Hepatocyte (in vitro differentiated cells): ENCODE results near the gene EBPL. TPM values are rescaled to one million over a fixed set of nuclear protein-coding genes. Genes with fewer than 3 reads are reported as not detected.
"Not testable (repeated sequence)": the region's sequence is repeated elsewhere in the genome, so short reads cannot be mapped to it uniquely, and the experiment has no call there.

Source experiments
- DNase-seq: peaks from one replicate; pipeline ENCODE4 v3.0.0-alpha.2; 2016; ENCODE audit warnings: low spot score
- H2AFZ ChIP-seq: fragments of 200-600 bp; sonication (generic); 2 replicates; pipeline ENCODE4 v1.6.0; 2016; ENCODE audit warnings: antibody characterized with exemption, mild to moderate bottlenecking
- H3K27ac ChIP-seq: fragments of 200-600 bp; sonication (generic); 2 replicates; pipeline ENCODE4 v1.5.1; 2016; ENCODE audit warnings: mild to moderate bottlenecking
- H3K27me3 ChIP-seq: fragments of 200-600 bp; sonication (generic); 2 replicates; pipeline ENCODE4 v1.6.1; 2016
- H3K36me3 ChIP-seq: fragments of 200-600 bp; sonication (generic); replicated peaks from 2 replicates; pipeline ENCODE4 v1.5.1; 2016; ENCODE audit warnings: low read depth; ENCODE audit not compliant: insufficient read depth
- H3K4me1 ChIP-seq: fragments of 200-600 bp; sonication (generic); 2 replicates; pipeline ENCODE4 v1.5.1; 2016; ENCODE audit warnings: mild to moderate bottlenecking, moderate library complexity; ENCODE audit not compliant: insufficient read depth
- H3K4me2 ChIP-seq: fragments of 200-600 bp; sonication (generic); 2 replicates; pipeline ENCODE4 v1.6.0; 2016
- H3K4me3 ChIP-seq: fragments of 200-600 bp; sonication (generic); 2 replicates; pipeline ENCODE4 v1.5.1; 2016; ENCODE audit warnings: mild to moderate bottlenecking
- H3K79me2 ChIP-seq: fragments of 200-600 bp; sonication (generic); 2 replicates; pipeline ENCODE4 v1.6.0; 2017; ENCODE audit warnings: mild to moderate bottlenecking
- H3K9me2 ChIP-seq: fragments of 200-600 bp; sonication (generic); replicated peaks from 2 replicates; pipeline ENCODE4 v1.6.0; 2017; ENCODE audit warnings: mild to moderate bottlenecking; ENCODE audit not compliant: insufficient read depth
- H3K9me3 ChIP-seq: fragments of 200-600 bp; sonication (generic); 2 replicates; pipeline ENCODE4 v1.5.1; 2016; ENCODE audit warnings: low read depth, mild to moderate bottlenecking
- H4K20me1 ChIP-seq: fragments of 200-600 bp; sonication (generic); 2 replicates; pipeline ENCODE4 v1.6.0; 2016; ENCODE audit warnings: mild to moderate bottlenecking; ENCODE audit not compliant: insufficient read depth, poor library complexity, severe bottlenecking
- EZH2 ChIP-seq: fragments of 200-600 bp; sonication (generic); IDR thresholded peaks from 2 replicates; pipeline ENCODE4 v1.6.1; 2016; ENCODE audit warnings: antibody characterized with exemption, mild to moderate bottlenecking, borderline replicate concordance
- EZH2phosphoT487 ChIP-seq: fragments of 200-600 bp; sonication (generic); IDR thresholded peaks from one replicate; pipeline ENCODE4 v1.6.1; 2018; ENCODE audit warnings: antibody characterized with exemption, mild to moderate bottlenecking, low read depth, moderate library complexity; ENCODE audit not compliant: unreplicated experiment, severe bottlenecking
- whole genome bisulfite sequencing: methylation state at CpG from one replicate; pipeline ENCODE4 v1.1.6; 2016; ENCODE audit warnings: low lambda C conversion rate; ENCODE audit errors: missing lambda C conversion rate; 5-methylcytosine and 5-hydroxymethylcytosine counted together
- polyA plus RNA-seq: library from polyadenylated mRNA; unstranded; fragments of >200 nt; fragmentation: Nextera tagmentation; extraction: Ambion mirVana; gene quantifications from 2 replicates; pipeline ENCODE4 v1.2.1, GENCODE V29; 2016
- total RNA-seq: library from RNA; depleted of rRNA; stranded (reverse); fragments of >200 nt; gene quantifications from 2 replicates; pipeline ENCODE4 v1.2.3, GENCODE V29; 2014
- TF ChIP-seq, protein P1 (sequence below): fragments of 200-600 bp; sonication (generic); IDR thresholded peaks from 2 replicates; pipeline ENCODE4 v1.5.1; 2016; ENCODE audit warnings: antibody characterized with exemption, mild to moderate bottlenecking; ENCODE audit not compliant: poor library complexity

Gene EBPL
- total and polyA plus RNA-seq, 2 experiments from 2014 or later, result 135 to 180 TPM

DNA sequence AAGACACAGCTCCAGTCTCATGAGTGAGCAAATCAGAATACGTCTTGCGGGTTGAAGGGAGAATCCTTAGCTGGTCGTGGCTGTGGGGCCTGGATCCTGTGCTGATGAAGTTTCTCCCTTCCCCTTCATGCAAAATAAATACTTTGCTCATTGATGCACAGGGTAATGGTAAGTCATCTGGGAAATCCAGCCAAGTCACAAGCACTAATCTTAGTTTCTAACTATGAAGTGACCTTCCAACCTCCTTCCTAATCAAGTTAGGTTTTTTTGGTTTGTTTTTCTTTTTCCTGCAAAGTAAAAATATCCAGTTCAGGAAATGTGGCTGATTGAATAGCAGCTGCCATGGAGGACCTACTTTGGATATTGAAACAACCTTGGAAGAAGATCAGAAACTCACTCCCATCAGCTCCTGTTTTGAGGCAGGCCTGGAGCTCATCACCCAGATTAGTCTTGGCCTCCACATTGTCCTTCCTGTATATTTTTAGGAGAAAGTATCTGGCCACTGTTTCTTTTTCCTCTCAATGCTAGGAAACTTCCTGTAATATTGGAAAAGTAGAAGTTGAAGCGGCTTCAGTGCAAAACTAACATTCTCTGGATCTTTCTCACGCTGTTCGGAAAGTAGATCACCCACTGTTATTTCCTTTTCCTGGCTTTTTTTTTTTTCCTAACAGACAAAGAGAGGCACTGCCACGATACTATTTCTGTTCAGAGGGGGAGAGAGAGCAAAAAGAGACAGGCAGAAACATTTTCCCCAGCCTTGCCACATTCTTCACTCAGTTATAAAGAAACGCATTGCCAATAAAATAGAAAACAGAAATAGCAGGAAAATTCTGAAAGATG lies 75.2 kb downstream of the EBPL start:
- Histone ChIP-seq H3K4me2 (no peak overlapping the region), H3K79me2 (no peaks in the 10 kb centered on the region), H3K36me3 (no peaks in the 10 kb centered on the region), H3K27ac (peak overlapping the region; percentile 85), H3K4me3 (no peak overlapping the region), H4K20me1 (no peaks in the 10 kb centered on the region), H2AFZ (peak overlapping the region; percentile 3), H3K9me2 (no peaks in the 10 kb centered on the region), H3K27me3 (no peaks in the 10 kb centered on the region), H3K9me3 (no peaks in the 10 kb centered on the region), H3K4me1 (no peaks in the 10 kb centered on the region)
- 73% methylated on average over 8 of the region's 8 CpGs for WGBS
- TF ChIP-seq EZH2 (no peak), EZH2phosphoT487 (no peak)
- TF ChIP-seq, protein P1, sequence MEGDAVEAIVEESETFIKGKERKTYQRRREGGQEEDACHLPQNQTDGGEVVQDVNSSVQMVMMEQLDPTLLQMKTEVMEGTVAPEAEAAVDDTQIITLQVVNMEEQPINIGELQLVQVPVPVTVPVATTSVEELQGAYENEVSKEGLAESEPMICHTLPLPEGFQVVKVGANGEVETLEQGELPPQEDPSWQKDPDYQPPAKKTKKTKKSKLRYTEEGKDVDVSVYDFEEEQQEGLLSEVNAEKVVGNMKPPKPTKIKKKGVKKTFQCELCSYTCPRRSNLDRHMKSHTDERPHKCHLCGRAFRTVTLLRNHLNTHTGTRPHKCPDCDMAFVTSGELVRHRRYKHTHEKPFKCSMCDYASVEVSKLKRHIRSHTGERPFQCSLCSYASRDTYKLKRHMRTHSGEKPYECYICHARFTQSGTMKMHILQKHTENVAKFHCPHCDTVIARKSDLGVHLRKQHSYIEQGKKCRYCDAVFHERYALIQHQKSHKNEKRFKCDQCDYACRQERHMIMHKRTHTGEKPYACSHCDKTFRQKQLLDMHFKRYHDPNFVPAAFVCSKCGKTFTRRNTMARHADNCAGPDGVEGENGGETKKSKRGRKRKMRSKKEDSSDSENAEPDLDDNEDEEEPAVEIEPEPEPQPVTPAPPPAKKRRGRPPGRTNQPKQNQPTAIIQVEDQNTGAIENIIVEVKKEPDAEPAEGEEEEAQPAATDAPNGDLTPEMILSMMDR, result no peak
- DNase-seq, result no peak

DNA sequence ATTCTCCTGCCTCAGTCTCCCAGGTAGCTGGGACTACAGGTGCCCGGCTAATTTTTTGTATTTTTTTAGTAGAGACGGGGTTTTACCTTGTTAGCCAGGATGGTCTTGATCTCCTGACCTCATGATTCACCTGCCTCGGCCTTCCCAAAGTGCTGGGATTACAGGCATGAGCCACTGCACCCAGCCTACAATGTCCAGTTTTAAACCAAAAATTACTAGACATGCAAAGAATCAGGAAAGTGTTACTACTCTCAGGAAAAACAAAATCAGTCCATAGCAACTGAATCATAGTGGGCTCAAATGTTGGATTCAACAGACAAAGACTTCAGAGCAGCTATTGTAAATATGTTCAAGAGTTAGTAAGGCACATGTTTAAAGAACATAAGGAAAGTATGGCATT lies 79.2 kb downstream of the EBPL start:
- DNase-seq, H3K4me3 ChIP-seq, H3K27me3 ChIP-seq, H3K79me2 ChIP-seq, H3K36me3 ChIP-seq, H3K4me2 ChIP-seq, H3K9me2 ChIP-seq, H4K20me1 ChIP-seq, H2AFZ ChIP-seq, H3K9me3 ChIP-seq, H3K27ac ChIP-seq, H3K4me1 ChIP-seq: not testable (repeated sequence)
- 97% methylated on average over 3 of the region's 3 CpGs for WGBS

Other genes with a start within 250 kb of the EBPL start
- 20.1 and 20.4 TPM in 2 replicates for gene CAB39L, start 247.4 kb downstream of the EBPL start, total RNA-seq
- gene CAB39L, start 247.4 kb downstream of the EBPL start, polyA plus RNA-seq, result 12.7 and 13.7 TPM in 2 replicates
- gene SETDB2, start 247.2 kb downstream of the EBPL start, total RNA-seq, result 14.5 and 17.1 TPM in 2 replicates
- gene SETDB2, start 247.2 kb downstream of the EBPL start, polyA plus RNA-seq, result 7.0 and 8.9 TPM in 2 replicates
- gene PHF11, start 195.5 kb downstream of the EBPL start, total RNA-seq, result 17.7 and 20.4 TPM in 2 replicates
- gene PHF11, start 195.5 kb downstream of the EBPL start, polyA plus RNA-seq, result 14.4 and 17.9 TPM in 2 replicates
- gene RCBTB1, start 105.9 kb downstream of the EBPL start, total RNA-seq, result 24.3 and 25.1 TPM in 2 replicates
- 10.5 and 14.6 TPM in 2 replicates for gene RCBTB1, start 105.9 kb downstream of the EBPL start, polyA plus RNA-seq
- 0.10 TPM in 1 of 2 replicates, not detected in the other for gene ARL11, start 63.0 kb downstream of the EBPL start, total RNA-seq
- gene ARL11, start 63.0 kb downstream of the EBPL start, polyA plus RNA-seq, result 0.22 TPM in 1 of 2 replicates, not detected in the other
- gene KPNA3, start 101.2 kb upstream of the EBPL start, total RNA-seq, result 56.8 and 61.8 TPM in 2 replicates
- gene KPNA3, start 101.2 kb upstream of the EBPL start, polyA plus RNA-seq, result 25.9 and 41.1 TPM in 2 replicates
- gene SPRYD7, start 244.9 kb upstream of the EBPL start, total RNA-seq, result 10.3 and 12.1 TPM in 2 replicates
- gene SPRYD7, start 244.9 kb upstream of the EBPL start, polyA plus RNA-seq, result 15.9 and 16.6 TPM in 2 replicates